ENCODE results near the gene PPP6R1.

GRCh38 chr19:55256562-55257460, 2.0 kb downstream of the PPP6R1 start:
- TF ChIP-seq POLR2A (IDR thresholded peaks at IDR 0.05) (no peak), CTCF (IDR thresholded peaks at IDR 0.05) (no peak)

Data from uterus (tissue), 2 donors.